Measurements from ENCODE around the gene PLPPR5. TPM values are rescaled to one million over a fixed set of nuclear protein-coding genes. Genes with fewer than 3 reads are reported as not detected.
A peak's percentile ranks its signal among the peaks of the same experiment; 100 is the strongest.

PLPPR5 gene
- total RNA-seq, 1 experiment from 2014 or later = not detected

DNA sequence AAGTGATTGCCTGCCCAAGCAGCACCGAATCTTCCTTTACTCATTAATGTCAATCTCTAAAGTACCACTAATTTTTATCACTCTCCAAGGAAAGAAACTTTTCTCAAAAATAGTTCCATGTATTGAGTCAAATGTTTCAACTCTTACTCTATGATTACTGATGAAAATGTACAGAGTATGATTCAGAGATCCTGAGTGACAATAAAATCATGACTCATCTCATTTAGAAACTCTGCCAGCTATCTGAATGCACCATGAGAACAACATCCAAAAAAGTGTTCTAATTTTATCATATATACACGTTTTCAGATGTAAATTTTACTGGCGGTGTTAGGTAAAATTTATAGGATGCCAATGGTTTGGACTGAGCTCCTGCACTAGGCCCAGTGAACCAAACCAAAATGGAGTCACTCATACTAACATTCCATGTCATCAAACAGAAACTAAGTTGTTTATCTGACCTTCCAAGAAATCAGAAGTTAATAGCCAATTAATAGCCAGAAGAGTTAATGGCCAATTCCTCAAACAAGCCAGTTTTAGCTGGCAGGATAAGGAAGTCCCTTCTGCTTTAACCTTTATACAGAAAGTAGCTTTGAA lies 22.6 kb downstream of the PLPPR5 start:
- Histone ChIP-seq H4K20me1 (ENCODE audit: insufficient read depth) (no peaks in the 10 kb centered on the region), H2AFZ (0 out of 2 replicates have a peak overlapping the region, but pooled peaks have one; percentile 10), H3K79me2 (ENCODE audit: low read depth) (no peaks in the 10 kb centered on the region), H3K27ac (no peak overlapping the region), H3K4me3 (no peak overlapping the region), H3K9me3 (ENCODE audit: insufficient read depth, low read depth) (no peaks in the 10 kb centered on the region), H3K9me2 (ENCODE audit: insufficient read depth) (no peaks in the 10 kb centered on the region; the same call in 1 of the 2 replicates), H3K4me1 (replicated peaks; ENCODE audit: insufficient read depth) (no peaks in the 10 kb centered on the region), H3K36me3 (ENCODE audit: low read depth) (no peaks in the 10 kb centered on the region), H3F3A (ENCODE audit: insufficient read depth, low read depth) (no peaks in the 10 kb centered on the region), H3K27me3 (ENCODE audit: insufficient read depth, low read depth) (no peaks in the 10 kb centered on the region), H3K4me2 (no peak overlapping the region)
- intact Hi-C loops (cut with micrococcal nuclease; ENCODE audit: unreplicated experiment) = no loop called here
- POLR2A ChIA-PET (ENCODE audit: unreplicated experiment) = no interaction called here
- peak in 1 of 2 experiments; percentile 49 for DNase-seq
- no TSS peak for BruUV-seq (replicated peaks)
- TF ChIP-seq EZH2 (IDR thresholded peaks at IDR 0.05; ENCODE audit: low read depth) = no peak
- TF ChIP-seq, protein P1, sequence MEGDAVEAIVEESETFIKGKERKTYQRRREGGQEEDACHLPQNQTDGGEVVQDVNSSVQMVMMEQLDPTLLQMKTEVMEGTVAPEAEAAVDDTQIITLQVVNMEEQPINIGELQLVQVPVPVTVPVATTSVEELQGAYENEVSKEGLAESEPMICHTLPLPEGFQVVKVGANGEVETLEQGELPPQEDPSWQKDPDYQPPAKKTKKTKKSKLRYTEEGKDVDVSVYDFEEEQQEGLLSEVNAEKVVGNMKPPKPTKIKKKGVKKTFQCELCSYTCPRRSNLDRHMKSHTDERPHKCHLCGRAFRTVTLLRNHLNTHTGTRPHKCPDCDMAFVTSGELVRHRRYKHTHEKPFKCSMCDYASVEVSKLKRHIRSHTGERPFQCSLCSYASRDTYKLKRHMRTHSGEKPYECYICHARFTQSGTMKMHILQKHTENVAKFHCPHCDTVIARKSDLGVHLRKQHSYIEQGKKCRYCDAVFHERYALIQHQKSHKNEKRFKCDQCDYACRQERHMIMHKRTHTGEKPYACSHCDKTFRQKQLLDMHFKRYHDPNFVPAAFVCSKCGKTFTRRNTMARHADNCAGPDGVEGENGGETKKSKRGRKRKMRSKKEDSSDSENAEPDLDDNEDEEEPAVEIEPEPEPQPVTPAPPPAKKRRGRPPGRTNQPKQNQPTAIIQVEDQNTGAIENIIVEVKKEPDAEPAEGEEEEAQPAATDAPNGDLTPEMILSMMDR (conservative IDR thresholded peaks at IDR 0.05) = no peak
- CTCF ChIA-PET = no interaction called here

DNA sequence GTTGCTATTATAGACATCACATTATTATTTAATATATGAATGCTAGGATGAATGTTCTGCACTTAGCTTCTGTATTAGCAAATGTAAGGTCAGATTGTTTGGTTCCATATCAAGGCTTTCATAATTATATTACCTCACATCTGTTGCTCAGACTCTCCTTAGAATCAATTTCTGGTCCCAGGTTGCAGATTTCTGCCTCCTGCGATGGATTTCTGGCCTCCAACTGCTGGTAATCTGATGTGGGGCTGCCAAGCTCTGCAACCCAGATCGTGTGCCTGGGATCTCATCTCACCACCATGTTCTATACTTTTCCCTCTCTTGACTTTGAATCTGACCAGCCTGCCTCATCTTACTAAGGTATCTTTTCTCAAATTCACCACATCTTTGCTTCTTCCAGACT lies 25.2 kb downstream of the PLPPR5 start:
- H3K9me2 ChIP-seq (ENCODE audit: insufficient read depth) = no peaks in the 10 kb centered on the region; the same call in 1 of the 2 replicates
- no peaks in the 10 kb centered on the region for H3K36me3 ChIP-seq (ENCODE audit: low read depth)
- intact Hi-C loops (cut with micrococcal nuclease; ENCODE audit: unreplicated experiment) = no loop called here
- no peaks in the 10 kb centered on the region for H3K27me3 ChIP-seq (ENCODE audit: insufficient read depth, low read depth)
- H3K79me2 ChIP-seq (ENCODE audit: low read depth) = no peaks in the 10 kb centered on the region
- no peak overlapping the region for H3K4me3 ChIP-seq
- no peak overlapping the region for H3K27ac ChIP-seq
- no peak overlapping the region for H3K4me2 ChIP-seq
- no peaks in the 10 kb centered on the region for H3K9me3 ChIP-seq (ENCODE audit: insufficient read depth, low read depth)
- H3F3A ChIP-seq (ENCODE audit: insufficient read depth, low read depth) = no peaks in the 10 kb centered on the region
- H4K20me1 ChIP-seq (ENCODE audit: insufficient read depth) = no peaks in the 10 kb centered on the region
- no TSS peak for BruUV-seq (replicated peaks)
- CTCF ChIA-PET = no interaction called here
- POLR2A ChIA-PET (ENCODE audit: unreplicated experiment) = no interaction called here
- no peak for DNase-seq
- H2AFZ ChIP-seq = no peak overlapping the region
- no peaks in the 10 kb centered on the region for H3K4me1 ChIP-seq (replicated peaks; ENCODE audit: insufficient read depth)
- TF ChIP-seq, protein P1 (conservative IDR thresholded peaks at IDR 0.05) = no peak

DNA sequence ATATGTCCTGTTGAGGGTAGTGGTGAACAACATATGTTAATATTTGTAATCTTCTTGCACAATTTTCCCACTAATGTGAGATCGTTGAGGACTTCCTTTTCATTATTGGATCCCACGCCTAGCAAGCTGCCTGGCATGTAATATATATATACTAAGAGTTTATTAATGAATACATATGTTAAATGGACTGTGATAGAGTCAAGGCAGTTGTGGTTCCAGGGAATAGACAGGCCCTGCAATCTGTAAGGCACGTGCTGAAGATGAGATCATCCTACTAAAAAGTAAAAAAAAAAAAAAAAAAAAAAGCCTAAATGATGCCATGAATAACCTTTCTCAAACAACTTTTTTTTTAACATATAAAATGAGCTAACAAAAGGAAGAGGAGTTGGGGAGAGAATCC lies 28.9 kb downstream of the PLPPR5 start:
- no peaks in the 10 kb centered on the region for H3K9me3 ChIP-seq (ENCODE audit: insufficient read depth, low read depth)
- H4K20me1 ChIP-seq (ENCODE audit: insufficient read depth) = no peaks in the 10 kb centered on the region
- ChIA-PET POLR2A (ENCODE audit: unreplicated experiment) (no interaction called here), CTCF (no interaction called here)
- no peaks in the 10 kb centered on the region for H3K79me2 ChIP-seq (ENCODE audit: low read depth)
- H3K4me2 ChIP-seq = no peak overlapping the region
- no peak for TF ChIP-seq EZH2 (IDR thresholded peaks at IDR 0.05; ENCODE audit: low read depth)
- TF ChIP-seq, protein P1 (conservative IDR thresholded peaks at IDR 0.05) = no peak
- no peak for DNase-seq
- H2AFZ ChIP-seq = no peak overlapping the region
- no peaks in the 10 kb centered on the region for H3K27me3 ChIP-seq (ENCODE audit: insufficient read depth, low read depth)
- H3F3A ChIP-seq (ENCODE audit: insufficient read depth, low read depth) = no peaks in the 10 kb centered on the region
- no peak overlapping the region for H3K4me3 ChIP-seq
- BruUV-seq (replicated peaks) = no TSS peak
- no peak overlapping the region for H3K27ac ChIP-seq
- no peaks in the 10 kb centered on the region; the same call in 1 of the 2 replicates for H3K9me2 ChIP-seq (ENCODE audit: insufficient read depth)
- intact Hi-C loops (cut with micrococcal nuclease; ENCODE audit: unreplicated experiment) = no loop called here
- H3K36me3 ChIP-seq (ENCODE audit: low read depth) = no peaks in the 10 kb centered on the region
- no peaks in the 10 kb centered on the region for H3K4me1 ChIP-seq (replicated peaks; ENCODE audit: insufficient read depth)
